ENCODE measurements around the gene RCOR2.

- no peak for TF ChIP-seq CTCF (conservative IDR thresholded peaks at IDR 0.05; ENCODE audit: low read depth, low read length)
- TF ChIP-seq EZH2 (IDR thresholded peaks at IDR 0.05; ENCODE audit: borderline replicate concordance, low read depth, low read length, poor library complexity, severe bottlenecking): no peak
These were observed at the start of gene RCOR2 for GRCh38 chr11:63916837-63917691.

All from A673 (cell line).